Measurements from ENCODE around the gene FOXK1. TPM values are rescaled to one million over a fixed set of nuclear protein-coding genes. Genes with fewer than 3 reads are reported as not detected.

Gene FOXK1
- total RNA-seq, 3 donors from 2014 or later: 30.1 to 48.5 (median 33.4) TPM

GRCh38 chr7:4755045-4755444 lies 73.0 kb downstream of the FOXK1 start:
- Histone ChIP-seq H3K36me3 (ENCODE audit: low read depth) (peaks cover 11% of the 10 kb centered on the region), H3K4me1 (ENCODE audit: low read depth) (peaks cover 5% of the 10 kb centered on the region), H3K4me3 (no peak overlapping the region), H3K9me3 (no peaks in the 10 kb centered on the region)
- TF ChIP-seq CTCF (IDR thresholded peaks at IDR 0.05): no peak
- DNase-seq (no peak), ATAC-seq (no peak)
- intact Hi-C loops (cut with DNase I, micrococcal nuclease): no loop called here

- H3K4me1 ChIP-seq (ENCODE audit: low read depth): peaks cover 5% of the 10 kb centered on the region
- intact Hi-C loops (cut with DNase I, micrococcal nuclease): no loop called here
- H3K36me3 ChIP-seq (ENCODE audit: low read depth): peaks cover 11% of the 10 kb centered on the region
- TF ChIP-seq CTCF (IDR thresholded peaks at IDR 0.05): no peak
- no peak overlapping the region for H3K4me3 ChIP-seq
- H3K9me3 ChIP-seq: no peaks in the 10 kb centered on the region
- ATAC-seq: no peak
- no peak for DNase-seq
Measured at GRCh38 chr7:4758111-4758510, 76.0 kb downstream of the FOXK1 start.

GRCh38 chr7:4758791-4759190 lies 76.7 kb downstream of the FOXK1 start:
- no peak for TF ChIP-seq CTCF (IDR thresholded peaks at IDR 0.05)
- Histone ChIP-seq H3K4me3 (no peak overlapping the region), H3K36me3 (ENCODE audit: low read depth) (peaks cover 11% of the 10 kb centered on the region), H3K4me1 (ENCODE audit: low read depth) (peaks cover under 1% of the 10 kb centered on the region), H3K9me3 (no peaks in the 10 kb centered on the region)
- ATAC-seq: no peak
- DNase-seq: peak in 1 of 3 donors; percentile 50
- intact Hi-C loops (cut with DNase I, micrococcal nuclease): no loop called here

GRCh38 chr7:4759211-4759610 lies 77.1 kb downstream of the FOXK1 start:
- ATAC-seq: no peak
- TF ChIP-seq CTCF (IDR thresholded peaks at IDR 0.05): no peak
- H3K4me3 ChIP-seq: no peak overlapping the region
- DNase-seq: no peak
- H3K36me3 ChIP-seq (ENCODE audit: low read depth): peaks cover 11% of the 10 kb centered on the region
- H3K9me3 ChIP-seq: no peaks in the 10 kb centered on the region
- intact Hi-C loops (cut with DNase I, micrococcal nuclease): no loop called here
- H3K4me1 ChIP-seq (ENCODE audit: low read depth): no peaks in the 10 kb centered on the region

- TF ChIP-seq CTCF (IDR thresholded peaks at IDR 0.05): no peak
- Histone ChIP-seq H3K4me1 (ENCODE audit: low read depth) (no peaks in the 10 kb centered on the region), H3K9me3 (no peaks in the 10 kb centered on the region), H3K4me3 (no peak overlapping the region), H3K36me3 (ENCODE audit: low read depth) (peaks cover 11% of the 10 kb centered on the region)
- DNase-seq (no peak), ATAC-seq (no peak)
- intact Hi-C loops (cut with DNase I, micrococcal nuclease): no loop called here
Measured at GRCh38 chr7:4760952-4761351, 78.9 kb downstream of the FOXK1 start.
